K562 (cell line): ENCODE measurements around the gene ACO2. TPM values are rescaled to one million over a fixed set of nuclear protein-coding genes. Genes with fewer than 3 reads are reported as not detected.

Source experiments
- ERF ChIP-seq: fragments of 450-650 bp; formaldehyde crosslinking; IDR thresholded peaks from 2 replicates; pipeline ENCODE4 v1.4.0; 2020; ENCODE audit warnings: mild to moderate bottlenecking, mixed read lengths
- FOXP1 ChIP-seq: sonication (generic); formaldehyde crosslinking; IDR thresholded peaks from 2 replicates; pipeline ENCODE4 v1.8.0; 2022; ENCODE audit warnings: mild to moderate bottlenecking, missing genetic modification reagents
- JUND ChIP-seq, 2 experiments: IDR thresholded peaks; 2 replicates in 1 of 2; 3 replicates in 1 of 2; pipeline ENCODE4 v1.6.1; 2011; ENCODE audit warnings: borderline replicate concordance in 2 of 2, low read depth in 2 of 2, low read length in 2 of 2, improper control_type of control experiment in 1 of 2, missing biosample characterization in 1 of 2, missing genetic modification characterization in 1 of 2, missing genetic modification reagents in 1 of 2
- KDM1A ChIP-seq, 2 experiments: fragments of 450-650 bp; IDR thresholded peaks; 2 replicates each; pipeline ENCODE4 v1.6.1; 2016; ENCODE audit warnings: mild to moderate bottlenecking in 2 of 2
- polyA plus RNA-seq, 8 experiments: library from polyadenylated mRNA; depleted of rRNA in 4 of 8; stranded (reverse) in 5 of 8; unstranded in 3 of 8; fragments of >200 nt; fragmentation: Nextera tagmentation in 2 of 8; fragmentation: Illumina TruSeq in 1 of 8; extraction: Ambion mirVana in 2 of 8; extraction: Trizol in 1 of 8; gene quantifications; 2 replicates each; pipeline versions ENCODE4 v1.2.1 to v1.2.3, GENCODE V29; 2011 to 2014; ENCODE audit warnings: inconsistent platforms in 1 of 8, missing spikeins in 1 of 8
- total RNA-seq, 7 experiments: library from RNA; depleted of rRNA in 6 of 7; stranded (reverse); fragments of >200 nt in 6 of 7; fragmentation: Illumina TruSeq in 2 of 7; extraction: Trizol in 2 of 7; gene quantifications; 2 replicates each; pipeline versions ENCODE4 v1.2.1 to v1.2.3, GENCODE V29; 2011 to 2021; ENCODE audit warnings: low replicate concordance in 1 of 7
- TF ChIP-seq, protein P1 (sequence below): fragments of 450-650 bp; IDR thresholded peaks from 2 replicates; pipeline ENCODE4 v1.6.1; 2014; ENCODE audit warnings: low read depth, mild to moderate bottlenecking, moderate library complexity, borderline replicate concordance
- TF ChIP-seq, protein P2 (sequence below), 3 experiments: IDR thresholded peaks in 2 of 3; conservative IDR thresholded peaks in 1 of 3; 2 replicates each; pipeline ENCODE4 v1.5.1; 2011 to 2012; ENCODE audit warnings: low read length in 3 of 3, mild to moderate bottlenecking in 3 of 3, control low read depth in 2 of 3, improper control_type of control experiment in 1 of 3, inconsistent platforms in 1 of 3, low read depth in 1 of 3, mixed read lengths in 1 of 3, moderate library complexity in 1 of 3; ENCODE audit not compliant: insufficient read depth in 2 of 3
- TF ChIP-seq, protein P3 (sequence below): fragments of 250-450 bp; sonication (Bioruptor Pico); IDR thresholded peaks from 2 replicates; pipeline ENCODE4 v1.5.1; 2021; ENCODE audit warnings: mild to moderate bottlenecking
- TF ChIP-seq, protein P4 (sequence below): fragments of 250-450 bp; sonication (Bioruptor Pico); IDR thresholded peaks from 2 replicates; pipeline ENCODE4 v1.4.0; 2020
- TF ChIP-seq, protein P5 (sequence below), 2 experiments: fragments of 450-650 bp; formaldehyde crosslinking in 1 of 2; IDR thresholded peaks; 2 replicates each; pipeline versions ENCODE4 v1.4.0 to v1.6.1; 2014 to 2020; ENCODE audit warnings: mild to moderate bottlenecking in 2 of 2, borderline replicate concordance in 1 of 2, low read depth in 1 of 2

Gene ACO2
- total and polyA plus RNA-seq, 9 of the 15 experiments (the other 6 are each of a cell fraction or from before 2014, with no cell fraction given), result 16.2 to 119 (median 43.2) TPM

DNA sequence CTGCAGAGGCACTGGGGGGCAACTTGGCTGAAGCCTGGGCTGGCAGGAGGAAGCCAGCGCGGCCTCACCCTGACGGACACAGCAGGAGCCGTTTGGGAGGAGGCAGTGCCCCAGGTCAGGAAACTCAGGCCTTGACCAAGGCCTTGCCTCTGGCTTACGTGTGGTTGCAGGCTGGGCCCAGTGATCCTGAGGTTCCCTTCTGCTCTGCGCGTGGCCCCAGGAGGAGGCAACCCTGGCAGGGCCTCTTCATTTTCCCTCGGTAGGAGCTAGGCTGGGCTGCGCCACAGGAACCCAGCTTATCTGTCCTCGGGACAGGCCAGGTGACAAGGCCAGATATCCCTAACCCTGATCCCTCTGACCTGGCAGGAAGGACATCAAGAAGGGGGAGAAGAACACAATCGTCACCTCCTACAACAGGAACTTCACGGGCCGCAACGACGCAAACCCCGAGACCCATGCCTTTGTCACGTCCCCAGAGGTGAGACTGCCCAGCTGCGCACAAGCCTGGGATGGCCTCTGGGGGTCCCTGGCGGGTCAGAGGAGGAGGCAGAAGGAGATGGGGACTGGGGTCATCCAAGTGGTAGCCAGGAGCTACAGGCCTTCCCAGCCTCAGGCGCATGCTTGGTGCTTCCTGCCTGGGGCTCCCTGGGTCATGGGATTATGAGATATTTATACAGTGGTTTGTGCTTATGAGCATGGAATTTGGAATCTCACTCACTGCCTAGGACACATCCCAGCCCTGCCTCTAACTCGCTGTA lies 54.7 kb downstream of the ACO2 start (continued):
- TF ChIP-seq, protein P1, sequence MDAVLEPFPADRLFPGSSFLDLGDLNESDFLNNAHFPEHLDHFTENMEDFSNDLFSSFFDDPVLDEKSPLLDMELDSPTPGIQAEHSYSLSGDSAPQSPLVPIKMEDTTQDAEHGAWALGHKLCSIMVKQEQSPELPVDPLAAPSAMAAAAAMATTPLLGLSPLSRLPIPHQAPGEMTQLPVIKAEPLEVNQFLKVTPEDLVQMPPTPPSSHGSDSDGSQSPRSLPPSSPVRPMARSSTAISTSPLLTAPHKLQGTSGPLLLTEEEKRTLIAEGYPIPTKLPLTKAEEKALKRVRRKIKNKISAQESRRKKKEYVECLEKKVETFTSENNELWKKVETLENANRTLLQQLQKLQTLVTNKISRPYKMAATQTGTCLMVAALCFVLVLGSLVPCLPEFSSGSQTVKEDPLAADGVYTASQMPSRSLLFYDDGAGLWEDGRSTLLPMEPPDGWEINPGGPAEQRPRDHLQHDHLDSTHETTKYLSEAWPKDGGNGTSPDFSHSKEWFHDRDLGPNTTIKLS, result peak; percentile 31; the same call in 1 of the 2 replicates
- TF ChIP-seq FOXP1 (peak; percentile 80), KDM1A (IDR thresholded peaks at IDR 0.05) (peak in 1 of 2 experiments; percentile 32; a peak in 1 of 4 replicates), JUND (IDR thresholded peaks at IDR 0.05; ENCODE audit: borderline replicate concordance, low read depth, low read length) (peak; percentile 55), JUND (tag; IDR thresholded peaks at IDR 0.05; ENCODE audit: borderline replicate concordance, low read depth, low read length) (peak; percentile 33; the same call in 1 of the 3 replicates), ERF (CRISPR knock-in tag) (0 out of 2 replicates have a peak, but pooled peaks have one; percentile 30)
- TF ChIP-seq, protein P2, sequence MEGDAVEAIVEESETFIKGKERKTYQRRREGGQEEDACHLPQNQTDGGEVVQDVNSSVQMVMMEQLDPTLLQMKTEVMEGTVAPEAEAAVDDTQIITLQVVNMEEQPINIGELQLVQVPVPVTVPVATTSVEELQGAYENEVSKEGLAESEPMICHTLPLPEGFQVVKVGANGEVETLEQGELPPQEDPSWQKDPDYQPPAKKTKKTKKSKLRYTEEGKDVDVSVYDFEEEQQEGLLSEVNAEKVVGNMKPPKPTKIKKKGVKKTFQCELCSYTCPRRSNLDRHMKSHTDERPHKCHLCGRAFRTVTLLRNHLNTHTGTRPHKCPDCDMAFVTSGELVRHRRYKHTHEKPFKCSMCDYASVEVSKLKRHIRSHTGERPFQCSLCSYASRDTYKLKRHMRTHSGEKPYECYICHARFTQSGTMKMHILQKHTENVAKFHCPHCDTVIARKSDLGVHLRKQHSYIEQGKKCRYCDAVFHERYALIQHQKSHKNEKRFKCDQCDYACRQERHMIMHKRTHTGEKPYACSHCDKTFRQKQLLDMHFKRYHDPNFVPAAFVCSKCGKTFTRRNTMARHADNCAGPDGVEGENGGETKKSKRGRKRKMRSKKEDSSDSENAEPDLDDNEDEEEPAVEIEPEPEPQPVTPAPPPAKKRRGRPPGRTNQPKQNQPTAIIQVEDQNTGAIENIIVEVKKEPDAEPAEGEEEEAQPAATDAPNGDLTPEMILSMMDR (IDR thresholded peaks at IDR 0.05 in 2 of 3, conservative IDR thresholded peaks at IDR 0.05 in 1 of 3; ENCODE audit: insufficient read depth in 2 of 3, low read depth in 1 of 3, low read length in 3 of 3), result peak in 2 of 3 experiments; percentile 29 to 41; a peak in 2 of 6 replicates
- TF ChIP-seq, protein P3, sequence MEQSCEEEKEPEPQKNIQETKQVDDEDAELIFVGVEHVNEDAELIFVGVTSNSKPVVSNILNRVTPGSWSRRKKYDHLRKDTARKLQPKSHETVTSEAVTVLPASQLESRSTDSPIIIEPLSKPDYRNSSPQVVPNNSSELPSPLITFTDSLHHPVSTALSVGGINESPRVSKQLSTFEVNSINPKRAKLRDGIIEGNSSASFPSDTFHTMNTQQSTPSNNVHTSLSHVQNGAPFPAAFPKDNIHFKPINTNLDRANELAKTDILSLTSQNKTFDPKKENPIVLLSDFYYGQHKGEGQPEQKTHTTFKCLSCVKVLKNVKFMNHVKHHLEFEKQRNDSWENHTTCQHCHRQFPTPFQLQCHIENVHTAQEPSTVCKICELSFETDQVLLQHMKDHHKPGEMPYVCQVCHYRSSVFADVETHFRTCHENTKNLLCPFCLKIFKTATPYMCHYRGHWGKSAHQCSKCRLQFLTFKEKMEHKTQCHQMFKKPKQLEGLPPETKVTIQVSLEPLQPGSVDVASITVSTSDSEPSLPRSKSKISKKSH, result no peak
- TF ChIP-seq, protein P4, sequence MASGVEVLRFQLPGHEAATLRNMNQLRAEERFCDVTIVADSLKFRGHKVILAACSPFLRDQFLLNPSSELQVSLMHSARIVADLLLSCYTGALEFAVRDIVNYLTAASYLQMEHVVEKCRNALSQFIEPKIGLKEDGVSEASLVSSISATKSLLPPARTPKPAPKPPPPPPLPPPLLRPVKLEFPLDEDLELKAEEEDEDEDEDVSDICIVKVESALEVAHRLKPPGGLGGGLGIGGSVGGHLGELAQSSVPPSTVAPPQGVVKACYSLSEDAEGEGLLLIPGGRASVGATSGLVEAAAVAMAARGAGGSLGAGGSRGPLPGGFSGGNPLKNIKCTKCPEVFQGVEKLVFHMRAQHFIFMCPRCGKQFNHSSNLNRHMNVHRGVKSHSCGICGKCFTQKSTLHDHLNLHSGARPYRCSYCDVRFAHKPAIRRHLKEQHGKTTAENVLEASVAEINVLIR (CRISPR knock-in tag), result no peak
- TF ChIP-seq, protein P5, sequence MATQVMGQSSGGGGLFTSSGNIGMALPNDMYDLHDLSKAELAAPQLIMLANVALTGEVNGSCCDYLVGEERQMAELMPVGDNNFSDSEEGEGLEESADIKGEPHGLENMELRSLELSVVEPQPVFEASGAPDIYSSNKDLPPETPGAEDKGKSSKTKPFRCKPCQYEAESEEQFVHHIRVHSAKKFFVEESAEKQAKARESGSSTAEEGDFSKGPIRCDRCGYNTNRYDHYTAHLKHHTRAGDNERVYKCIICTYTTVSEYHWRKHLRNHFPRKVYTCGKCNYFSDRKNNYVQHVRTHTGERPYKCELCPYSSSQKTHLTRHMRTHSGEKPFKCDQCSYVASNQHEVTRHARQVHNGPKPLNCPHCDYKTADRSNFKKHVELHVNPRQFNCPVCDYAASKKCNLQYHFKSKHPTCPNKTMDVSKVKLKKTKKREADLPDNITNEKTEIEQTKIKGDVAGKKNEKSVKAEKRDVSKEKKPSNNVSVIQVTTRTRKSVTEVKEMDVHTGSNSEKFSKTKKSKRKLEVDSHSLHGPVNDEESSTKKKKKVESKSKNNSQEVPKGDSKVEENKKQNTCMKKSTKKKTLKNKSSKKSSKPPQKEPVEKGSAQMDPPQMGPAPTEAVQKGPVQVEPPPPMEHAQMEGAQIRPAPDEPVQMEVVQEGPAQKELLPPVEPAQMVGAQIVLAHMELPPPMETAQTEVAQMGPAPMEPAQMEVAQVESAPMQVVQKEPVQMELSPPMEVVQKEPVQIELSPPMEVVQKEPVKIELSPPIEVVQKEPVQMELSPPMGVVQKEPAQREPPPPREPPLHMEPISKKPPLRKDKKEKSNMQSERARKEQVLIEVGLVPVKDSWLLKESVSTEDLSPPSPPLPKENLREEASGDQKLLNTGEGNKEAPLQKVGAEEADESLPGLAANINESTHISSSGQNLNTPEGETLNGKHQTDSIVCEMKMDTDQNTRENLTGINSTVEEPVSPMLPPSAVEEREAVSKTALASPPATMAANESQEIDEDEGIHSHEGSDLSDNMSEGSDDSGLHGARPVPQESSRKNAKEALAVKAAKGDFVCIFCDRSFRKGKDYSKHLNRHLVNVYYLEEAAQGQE (IDR thresholded peaks at IDR 0.05; ENCODE audit: borderline replicate concordance), result no peak
- TF ChIP-seq, protein P5 (CRISPR knock-in tag; IDR thresholded peaks at IDR 0.05; ENCODE audit: low read depth), result no peak
